ENCODE results near the gene FOXC1. TPM values are rescaled to one million over a fixed set of nuclear protein-coding genes. Genes with fewer than 3 reads are reported as not detected.

FOXC1 gene
- total RNA-seq, 1 experiment from 2014 or later = not detected

DNA sequence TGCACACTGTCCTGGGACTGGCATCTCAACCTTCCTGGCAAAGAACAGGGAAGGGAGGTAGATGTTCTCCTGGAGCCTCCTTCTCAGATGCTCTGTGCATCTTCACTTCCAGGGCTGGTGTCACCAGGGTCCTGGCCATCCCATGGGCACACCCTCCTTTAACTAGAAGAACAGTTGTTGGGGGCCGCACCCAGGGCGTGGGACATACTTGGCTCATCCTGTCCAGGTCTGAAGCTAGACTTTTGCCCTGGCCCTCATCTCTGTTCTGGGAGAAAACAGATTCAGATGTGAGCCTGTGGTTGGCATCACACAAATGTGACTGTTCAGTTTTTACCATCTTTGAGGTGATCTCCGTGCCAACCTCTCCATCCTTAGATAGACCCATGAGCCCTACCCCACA lies 41.6 kb downstream of the FOXC1 start:
- Histone ChIP-seq H3K4me2 (ENCODE audit: insufficient read depth, insufficient read length, low read length) (no peak overlapping the region), H2AK5ac (ENCODE audit: insufficient read length, low read length) (no peak overlapping the region), H3K27me3 (ENCODE audit: insufficient read depth, low read length) (0 out of 2 replicates have a peak, but pooled peaks cover 1% of the 10 kb centered on the region), H3K18ac (ENCODE audit: insufficient read length, low read depth, low read length) (no peak overlapping the region), H2AFZ (ENCODE audit: low read length) (no peak overlapping the region), H4K91ac (ENCODE audit: insufficient read length, low read depth, low read length) (no peak overlapping the region), H3K9ac (ENCODE audit: extremely low read depth, insufficient read length, low read length) (no peak overlapping the region), H3K4me1 (ENCODE audit: insufficient read depth, low read length) (0 out of 2 replicates have a peak, but pooled peaks cover 2% of the 10 kb centered on the region), H3K79me1 (ENCODE audit: insufficient read depth, low read depth, low read length, poor library complexity, severe bottlenecking) (no peaks in the 10 kb centered on the region), H3K23ac (ENCODE audit: insufficient read length, low read depth, low read length) (no peak overlapping the region), H3K9me3 (ENCODE audit: control insufficient read depth, low read depth, low read length) (no peaks in the 10 kb centered on the region), H3K79me2 (ENCODE audit: insufficient read depth, low read length) (no peaks in the 10 kb centered on the region), H2BK12ac (ENCODE audit: insufficient read length, low read depth, low read length) (no peak overlapping the region), H3T11ph (ENCODE audit: low read length) (no peak overlapping the region), H4K8ac (replicated peaks; ENCODE audit: insufficient read length, low read depth, low read length) (no peak overlapping the region), H2BK20ac (ENCODE audit: low read depth, low read length, poor library complexity, severe bottlenecking) (no peak overlapping the region), H3K4ac (ENCODE audit: low read depth, low read length) (no peak overlapping the region), H4K20me1 (ENCODE audit: control insufficient read depth, insufficient read depth, insufficient read length) (no peaks in the 10 kb centered on the region), H3K56ac (ENCODE audit: insufficient read length, low read depth, low read length) (no peak overlapping the region), H2BK120ac (ENCODE audit: low read depth, low read length, poor library complexity, severe bottlenecking) (no peak overlapping the region), H3K27ac (ENCODE audit: insufficient read length, low read depth, low read length) (no peak overlapping the region), H4K5ac (ENCODE audit: insufficient read length, low read depth, low read length) (no peak overlapping the region), H3K14ac (ENCODE audit: insufficient read depth, low read length) (no peak overlapping the region), H3K23me2 (ENCODE audit: insufficient read length, low read depth, low read length, poor library complexity, severe bottlenecking) (no peaks in the 10 kb centered on the region), H2BK5ac (ENCODE audit: insufficient read length, low read length) (no peak overlapping the region), H2BK15ac (ENCODE audit: low read depth, low read length) (no peak overlapping the region)
- H3K4me3 Mint-ChIP-seq = no peak overlapping the region
- H3K27me3 Mint-ChIP-seq (ENCODE audit: low read depth) = no peaks in the 10 kb centered on the region
- H3K9me3 Mint-ChIP-seq = no peaks in the 10 kb centered on the region; a peak in 1 of 5 replicates
- H3K36me3 Mint-ChIP-seq (ENCODE audit: insufficient read depth in 1 of 3, low read depth in 3 of 3) = no peaks in the 10 kb centered on the region; a peak in 1 of 7 replicates
- no peaks in the 10 kb centered on the region for H3K4me1 Mint-ChIP-seq
- TF ChIP-seq, protein P1, sequence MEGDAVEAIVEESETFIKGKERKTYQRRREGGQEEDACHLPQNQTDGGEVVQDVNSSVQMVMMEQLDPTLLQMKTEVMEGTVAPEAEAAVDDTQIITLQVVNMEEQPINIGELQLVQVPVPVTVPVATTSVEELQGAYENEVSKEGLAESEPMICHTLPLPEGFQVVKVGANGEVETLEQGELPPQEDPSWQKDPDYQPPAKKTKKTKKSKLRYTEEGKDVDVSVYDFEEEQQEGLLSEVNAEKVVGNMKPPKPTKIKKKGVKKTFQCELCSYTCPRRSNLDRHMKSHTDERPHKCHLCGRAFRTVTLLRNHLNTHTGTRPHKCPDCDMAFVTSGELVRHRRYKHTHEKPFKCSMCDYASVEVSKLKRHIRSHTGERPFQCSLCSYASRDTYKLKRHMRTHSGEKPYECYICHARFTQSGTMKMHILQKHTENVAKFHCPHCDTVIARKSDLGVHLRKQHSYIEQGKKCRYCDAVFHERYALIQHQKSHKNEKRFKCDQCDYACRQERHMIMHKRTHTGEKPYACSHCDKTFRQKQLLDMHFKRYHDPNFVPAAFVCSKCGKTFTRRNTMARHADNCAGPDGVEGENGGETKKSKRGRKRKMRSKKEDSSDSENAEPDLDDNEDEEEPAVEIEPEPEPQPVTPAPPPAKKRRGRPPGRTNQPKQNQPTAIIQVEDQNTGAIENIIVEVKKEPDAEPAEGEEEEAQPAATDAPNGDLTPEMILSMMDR (conservative IDR thresholded peaks at IDR 0.05) = no peak
- no CpG with 5 or more reads among the region's 3 CpGs for WGBS (ENCODE audit: extremely low coverage, insufficient read length, low lambda C conversion rate)
- no peak for DNase-seq
- no peak overlapping the region for H3K27ac Mint-ChIP-seq

All from H9 (cell line).